H9 (cell line): ENCODE measurements around the gene TRUB2. TPM values are rescaled to one million over a fixed set of nuclear protein-coding genes. Genes with fewer than 3 reads are reported as not detected.

Experiments used
- DNase-seq: peaks from one replicate; pipeline ENCODE4 v3.0.0-alpha.2; 2017
- H2AFZ ChIP-seq: one replicate; pipeline ENCODE4 v1.6.1; 2013; ENCODE audit warnings: mild to moderate bottlenecking, low read length, control low read depth, moderate library complexity
- H2AK5ac ChIP-seq: 2 replicates; pipeline ENCODE4 v1.6.1; 2013; ENCODE audit warnings: low read length, control low read depth, mixed read lengths; ENCODE audit not compliant: insufficient read length
- H2BK120ac ChIP-seq: one replicate; pipeline ENCODE4 v1.6.1; 2013; ENCODE audit warnings: low read depth, mild to moderate bottlenecking, low read length, control low read depth, inconsistent platforms; ENCODE audit not compliant: poor library complexity, severe bottlenecking
- H2BK12ac ChIP-seq: 2 replicates; pipeline ENCODE4 v1.6.1; 2013; ENCODE audit warnings: low read length, control low read depth, mixed read lengths, low read depth; ENCODE audit not compliant: insufficient read length
- H2BK15ac ChIP-seq: 2 replicates; pipeline ENCODE4 v1.6.1; 2013; ENCODE audit warnings: low read depth, low read length, control low read depth
- H2BK20ac ChIP-seq: one replicate; pipeline ENCODE4 v1.6.1; 2013; ENCODE audit warnings: low read depth, mild to moderate bottlenecking, low read length, control low read depth, inconsistent platforms; ENCODE audit not compliant: poor library complexity, severe bottlenecking
- H2BK5ac ChIP-seq: 2 replicates; pipeline ENCODE4 v1.6.1; 2013; ENCODE audit warnings: low read length, control low read depth, mixed read lengths; ENCODE audit not compliant: insufficient read length
- H3K14ac ChIP-seq: 2 replicates; pipeline ENCODE4 v1.6.1; 2013; ENCODE audit warnings: low read length, control low read depth; ENCODE audit not compliant: insufficient read depth
- H3K18ac ChIP-seq: 2 replicates; pipeline ENCODE4 v1.6.1; 2013; ENCODE audit warnings: low read depth, mild to moderate bottlenecking, mixed read lengths, low read length, control low read depth; ENCODE audit not compliant: insufficient read length
- H3K23ac ChIP-seq: 2 replicates; pipeline ENCODE4 v1.6.1; 2013; ENCODE audit warnings: low read length, control low read depth, mixed read lengths, low read depth; ENCODE audit not compliant: insufficient read length
- H3K23me2 ChIP-seq: 2 replicates; pipeline ENCODE4 v1.6.1; 2013; ENCODE audit warnings: low read depth, mild to moderate bottlenecking, mixed read lengths, low read length, control low read depth; ENCODE audit not compliant: insufficient read length, poor library complexity, severe bottlenecking
- H3K27ac ChIP-seq: 2 replicates; pipeline ENCODE4 v1.5.1; 2013; ENCODE audit warnings: low read length, control low read depth, mixed read lengths, low read depth; ENCODE audit not compliant: insufficient read length
- H3K27me3 ChIP-seq: 2 replicates; pipeline ENCODE4 v1.6.1; 2013; ENCODE audit warnings: low read length, control low read depth, inconsistent platforms; ENCODE audit not compliant: insufficient read depth
- H3K4ac ChIP-seq: 2 replicates; pipeline ENCODE4 v1.6.1; 2013; ENCODE audit warnings: low read depth, mild to moderate bottlenecking, control low read depth, inconsistent platforms, low read length, moderate library complexity
- H3K4me1 ChIP-seq: 2 replicates; pipeline ENCODE4 v1.6.1; 2013; ENCODE audit warnings: low read length, control low read depth, inconsistent platforms; ENCODE audit not compliant: insufficient read depth
- H3K4me2 ChIP-seq: 2 replicates; pipeline ENCODE4 v1.6.1; 2013; ENCODE audit warnings: low read length, control low read depth, mixed read lengths; ENCODE audit not compliant: insufficient read length, insufficient read depth
- H3K56ac ChIP-seq: 2 replicates; pipeline ENCODE4 v1.6.1; 2013; ENCODE audit warnings: low read depth, mild to moderate bottlenecking, mixed read lengths, low read length, control low read depth; ENCODE audit not compliant: insufficient read length
- H3K79me1 ChIP-seq: 2 replicates; pipeline ENCODE4 v1.6.1; 2013; ENCODE audit warnings: low read depth, mild to moderate bottlenecking, moderate library complexity, low read length, control low read depth, inconsistent platforms; ENCODE audit not compliant: insufficient read depth, poor library complexity, severe bottlenecking
- H3K79me2 ChIP-seq: 2 replicates; pipeline ENCODE4 v1.6.1; 2013; ENCODE audit warnings: low read length, control low read depth, inconsistent platforms; ENCODE audit not compliant: insufficient read depth
- H3K9ac ChIP-seq: 2 replicates; pipeline ENCODE4 v1.6.1; 2013; ENCODE audit warnings: low read length, control low read depth, mixed read lengths; ENCODE audit not compliant: insufficient read length; ENCODE audit errors: extremely low read depth
- H3K9me3 ChIP-seq: one replicate; pipeline ENCODE4 v1.6.1; 2013; ENCODE audit warnings: low read depth, low read length, inconsistent platforms; ENCODE audit not compliant: control insufficient read depth
- H3T11ph ChIP-seq: one replicate; pipeline ENCODE4 v1.6.1; 2013; ENCODE audit warnings: mild to moderate bottlenecking, low read length, control low read depth, inconsistent platforms
- H4K20me1 ChIP-seq: one replicate; pipeline ENCODE4 v1.6.1; 2013; ENCODE audit not compliant: control insufficient read depth, insufficient read length, insufficient read depth
- H4K5ac ChIP-seq: 2 replicates; pipeline ENCODE4 v1.6.1; 2013; ENCODE audit warnings: low read depth, mild to moderate bottlenecking, mixed read lengths, low read length, control low read depth; ENCODE audit not compliant: insufficient read length
- H4K8ac ChIP-seq: replicated peaks from 2 replicates; pipeline ENCODE4 v1.6.1; 2013; ENCODE audit warnings: low read length, control low read depth, mixed read lengths, low read depth; ENCODE audit not compliant: insufficient read length
- H4K91ac ChIP-seq: 2 replicates; pipeline ENCODE4 v1.6.1; 2013; ENCODE audit warnings: low read depth, mild to moderate bottlenecking, moderate library complexity, mixed read lengths, low read length, control low read depth; ENCODE audit not compliant: insufficient read length
- H3K27ac Mint-ChIP-seq, 3 experiments: 2 replicates in 2 of 3; 3 replicates in 1 of 3; pipeline ENCODE4 v1.8.0; 2020 to 2021; ENCODE audit warnings: mixed read lengths in 3 of 3, mild to moderate bottlenecking in 1 of 3, moderate library complexity in 1 of 3
- H3K27me3 Mint-ChIP-seq: 2 replicates; pipeline ENCODE4 v1.8.0; 2021; ENCODE audit warnings: low read depth, mild to moderate bottlenecking, moderate library complexity, mixed read lengths
- H3K36me3 Mint-ChIP-seq, 3 experiments: 2 replicates in 2 of 3; 3 replicates in 1 of 3; pipeline ENCODE4 v1.8.0; 2020 to 2021; ENCODE audit warnings: low read depth in 3 of 3, mixed read lengths in 3 of 3; ENCODE audit not compliant: insufficient read depth in 1 of 3
- H3K4me1 Mint-ChIP-seq, 2 experiments: 2 replicates each; pipeline ENCODE4 v1.8.0; 2020; ENCODE audit warnings: mixed read lengths in 2 of 2
- H3K4me3 Mint-ChIP-seq, 2 experiments: 2 replicates in 1 of 2; 3 replicates in 1 of 2; pipeline ENCODE4 v1.8.0; 2020 to 2021; ENCODE audit warnings: mild to moderate bottlenecking in 2 of 2, mixed read lengths in 2 of 2, moderate library complexity in 1 of 2
- H3K9me3 Mint-ChIP-seq, 2 experiments: 2 replicates in 1 of 2; 3 replicates in 1 of 2; pipeline ENCODE4 v1.8.0; 2020; ENCODE audit warnings: mild to moderate bottlenecking in 2 of 2, mixed read lengths in 2 of 2, moderate library complexity in 1 of 2
- WGBS: extraction: QIAGEN DNeasy Blood & Tissue Kit; methylation state at CpG from one replicate; pipeline ENCODE4 v1.1.7; 2013; ENCODE audit warnings: missing lambda C conversion rate, low lambda C conversion rate, mixed read lengths; ENCODE audit not compliant: insufficient read length; ENCODE audit errors: extremely low coverage; 5-methylcytosine and 5-hydroxymethylcytosine counted together
- total RNA-seq: library from RNA; stranded (reverse); gene quantifications from 2 replicates; pipeline ENCODE4 v1.2.1, GENCODE V29; 2021
- TF ChIP-seq, protein P1 (sequence below): fragments of 200-600 bp; sonication (generic); conservative IDR thresholded peaks from 3 replicates; pipeline ENCODE4 v1.8.0; 2021; ENCODE audit warnings: antibody characterized with exemption, mild to moderate bottlenecking

Gene TRUB2
- total RNA-seq, 1 experiment from 2014 or later, result 38.3 TPM

DNA sequence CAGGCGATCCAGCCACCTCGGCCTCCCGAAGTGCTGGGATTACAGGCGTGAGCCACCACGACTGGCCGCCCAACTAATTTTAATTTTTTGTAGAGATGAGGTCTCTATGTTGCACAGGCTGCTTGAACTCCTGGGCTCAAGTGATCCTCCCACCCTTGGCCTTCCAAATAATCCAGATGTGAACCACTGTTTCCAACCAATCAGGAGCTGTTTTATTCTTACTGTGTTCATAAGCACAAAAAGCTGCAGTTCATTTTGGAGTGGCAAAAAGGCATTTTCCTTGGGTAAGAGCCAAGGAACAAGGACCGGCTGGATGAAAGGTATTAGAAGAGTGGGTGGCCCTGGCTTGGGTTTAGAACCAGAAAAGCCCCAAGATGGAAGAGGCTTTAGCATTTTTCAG lies 12.9 kb upstream of the TRUB2 start:
- H3K9me3 ChIP-seq, result no peaks in the 10 kb centered on the region
- H3K27me3 ChIP-seq, result no peaks in the 10 kb centered on the region
- no peak overlapping the region for H3T11ph ChIP-seq
- TF ChIP-seq, protein P1, sequence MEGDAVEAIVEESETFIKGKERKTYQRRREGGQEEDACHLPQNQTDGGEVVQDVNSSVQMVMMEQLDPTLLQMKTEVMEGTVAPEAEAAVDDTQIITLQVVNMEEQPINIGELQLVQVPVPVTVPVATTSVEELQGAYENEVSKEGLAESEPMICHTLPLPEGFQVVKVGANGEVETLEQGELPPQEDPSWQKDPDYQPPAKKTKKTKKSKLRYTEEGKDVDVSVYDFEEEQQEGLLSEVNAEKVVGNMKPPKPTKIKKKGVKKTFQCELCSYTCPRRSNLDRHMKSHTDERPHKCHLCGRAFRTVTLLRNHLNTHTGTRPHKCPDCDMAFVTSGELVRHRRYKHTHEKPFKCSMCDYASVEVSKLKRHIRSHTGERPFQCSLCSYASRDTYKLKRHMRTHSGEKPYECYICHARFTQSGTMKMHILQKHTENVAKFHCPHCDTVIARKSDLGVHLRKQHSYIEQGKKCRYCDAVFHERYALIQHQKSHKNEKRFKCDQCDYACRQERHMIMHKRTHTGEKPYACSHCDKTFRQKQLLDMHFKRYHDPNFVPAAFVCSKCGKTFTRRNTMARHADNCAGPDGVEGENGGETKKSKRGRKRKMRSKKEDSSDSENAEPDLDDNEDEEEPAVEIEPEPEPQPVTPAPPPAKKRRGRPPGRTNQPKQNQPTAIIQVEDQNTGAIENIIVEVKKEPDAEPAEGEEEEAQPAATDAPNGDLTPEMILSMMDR, result no peak
- no peak overlapping the region for H4K5ac ChIP-seq
- no peaks in the 10 kb centered on the region for H3K23me2 ChIP-seq
- H2BK12ac ChIP-seq, result no peak overlapping the region
- H3K79me2 ChIP-seq, result no peaks in the 10 kb centered on the region
- no peaks in the 10 kb centered on the region for H4K20me1 ChIP-seq
- no peaks in the 10 kb centered on the region for H3K9me3 Mint-ChIP-seq
- no peak overlapping the region for H3K18ac ChIP-seq
- no peaks in the 10 kb centered on the region for H3K4me1 ChIP-seq
- H4K91ac ChIP-seq, result no peak overlapping the region
- H2BK5ac ChIP-seq, result no peak overlapping the region
- no peak overlapping the region for H3K4me3 Mint-ChIP-seq
- H3K4ac ChIP-seq, result no peak overlapping the region
- H2BK20ac ChIP-seq, result no peak overlapping the region
- H2BK120ac ChIP-seq, result no peak overlapping the region
- no peak overlapping the region for H3K56ac ChIP-seq
- H3K27ac ChIP-seq, result no peak overlapping the region
- no peaks in the 10 kb centered on the region for H3K79me1 ChIP-seq
- no peak overlapping the region for H2AFZ ChIP-seq
- no peak overlapping the region for H3K4me2 ChIP-seq
- H3K14ac ChIP-seq, result no peak overlapping the region
- H3K36me3 Mint-ChIP-seq, result peaks cover 0 to 13% (median 4%) of the 10 kb centered on the region in 3 experiments; a peak in 4 of 7 replicates
- H3K23ac ChIP-seq, result no peak overlapping the region
- H2AK5ac ChIP-seq, result no peak overlapping the region
- whole genome bisulfite sequencing, result no CpG with 5 or more reads among the region's 7 CpGs
- H2BK15ac ChIP-seq, result no peak overlapping the region
- no peak overlapping the region for H4K8ac ChIP-seq
- no peak overlapping the region for H3K9ac ChIP-seq
- H3K27me3 Mint-ChIP-seq, result no peaks in the 10 kb centered on the region
- no peaks in the 10 kb centered on the region for H3K4me1 Mint-ChIP-seq
- no peak overlapping the region; a peak in 1 of 7 replicates for H3K27ac Mint-ChIP-seq
- no peak for DNase-seq
